T-helper 9 cell (primary cell): ENCODE data around the gene SCAP.
"Not testable (repeated sequence)": the region's sequence is repeated elsewhere in the genome, so short reads cannot be mapped to it uniquely, and the experiment has no call there.

Experiments used
- DNase-seq: peaks from one replicate; pipeline ENCODE4 v3.0.0-alpha.2; 2020

The SCAP gene

GRCh38 chr3:47392933-47393332 lies 82.8 kb downstream of the SCAP start:
- DNase-seq: no peak

DNA sequence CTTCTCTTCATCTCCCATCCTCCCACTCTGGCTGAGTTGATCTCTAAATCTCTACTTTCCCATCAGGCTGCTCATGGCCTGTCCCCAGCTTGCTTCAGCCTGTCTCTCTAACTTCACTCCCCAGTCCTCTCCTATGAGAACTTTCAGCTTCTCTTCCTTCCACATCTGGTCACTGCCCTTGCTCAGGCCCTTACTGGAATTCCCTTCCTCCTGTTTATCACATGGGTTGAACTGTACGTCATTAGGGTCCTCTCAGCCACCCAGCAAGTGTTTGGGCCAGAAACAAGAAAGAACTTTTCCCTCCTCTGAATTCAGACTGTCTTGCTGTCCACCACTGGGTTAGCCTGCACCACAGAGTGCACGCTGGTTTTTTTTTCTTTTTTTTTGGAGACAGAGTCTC lies 89.9 kb downstream of the SCAP start:
- DNase-seq: no peak

DNA sequence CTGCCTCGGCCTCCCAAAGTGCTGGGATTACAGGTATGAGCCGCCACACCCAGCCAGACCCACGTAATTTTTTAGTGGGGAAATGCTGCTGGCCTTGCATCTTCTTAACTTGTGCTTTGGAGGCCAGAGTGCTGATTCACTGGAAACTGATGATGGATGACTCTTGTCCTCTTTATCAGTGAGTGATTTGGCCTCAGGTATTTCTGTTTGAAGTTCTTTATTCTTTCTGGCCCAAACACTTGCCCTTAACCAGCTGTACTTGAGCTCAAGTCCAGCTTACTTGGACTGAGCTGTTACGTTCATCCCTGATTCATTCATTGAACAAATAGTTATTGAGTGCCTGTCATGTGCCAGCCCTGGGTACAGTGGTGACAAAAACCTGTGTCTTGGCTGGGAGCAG lies 90.7 kb downstream of the SCAP start:
- no peak for DNase-seq

GRCh38 chr3:47384425-47384824 lies 91.3 kb downstream of the SCAP start:
- DNase-seq: no peak

DNA sequence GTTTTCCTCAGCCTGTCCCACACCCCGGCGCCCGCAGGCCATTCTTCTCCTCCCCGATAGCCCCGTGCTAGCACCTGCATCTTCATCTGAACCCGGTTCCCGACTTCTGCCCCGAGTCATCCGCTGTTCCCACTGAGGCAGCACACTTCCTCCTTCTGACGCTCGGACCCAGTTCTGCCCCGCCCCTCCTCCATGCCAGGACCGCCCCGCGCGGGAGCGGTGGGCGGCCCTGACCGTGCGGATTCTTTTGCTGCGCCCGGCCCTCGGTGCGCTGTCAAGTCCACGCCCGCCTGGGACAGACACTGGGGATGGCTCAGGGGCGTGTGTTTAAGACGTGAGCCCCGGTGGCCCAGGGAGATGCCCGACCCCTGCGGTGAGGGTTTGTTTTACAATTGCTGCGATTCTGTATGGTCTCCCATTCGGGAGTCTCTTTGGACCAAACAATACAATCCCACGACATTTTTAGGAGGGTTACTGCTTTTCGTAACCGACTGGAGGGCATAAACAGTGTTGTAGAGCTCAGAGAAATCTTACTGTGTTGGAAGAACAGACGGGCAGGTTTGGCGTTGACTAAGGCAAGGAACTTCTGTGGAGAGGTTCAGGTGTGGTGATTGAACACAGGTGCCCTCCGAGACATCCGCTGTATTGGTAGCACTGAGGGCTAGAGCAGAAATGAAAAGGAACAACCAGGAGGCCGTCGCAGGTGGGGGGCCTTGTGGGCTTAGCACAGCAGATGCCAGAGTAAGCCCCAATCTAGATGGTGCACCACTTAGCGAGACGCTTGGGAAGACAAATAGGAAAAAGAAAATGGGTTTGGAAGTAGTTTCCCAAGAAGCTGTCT lies 94.2 kb downstream of the SCAP start:
- DNase-seq: peak; percentile 50

- peak; percentile 97 for DNase-seq
These were observed 95.0 kb downstream of the SCAP start, which contains the start of gene PTPN23 for GRCh38 chr3:47380601-47381316. Gene PTPN23, plus strand, starts transcription at chr3:47381021. Its CDS starts 76 bp downstream, at chr3:47381097.

GRCh38 chr3:47380026-47380600 lies 95.6 kb downstream of the SCAP start:
- no peak for DNase-seq

- DNase-seq: no peak
These were observed 96.3 kb downstream of the SCAP start for GRCh38 chr3:47379411-47379899.

DNA sequence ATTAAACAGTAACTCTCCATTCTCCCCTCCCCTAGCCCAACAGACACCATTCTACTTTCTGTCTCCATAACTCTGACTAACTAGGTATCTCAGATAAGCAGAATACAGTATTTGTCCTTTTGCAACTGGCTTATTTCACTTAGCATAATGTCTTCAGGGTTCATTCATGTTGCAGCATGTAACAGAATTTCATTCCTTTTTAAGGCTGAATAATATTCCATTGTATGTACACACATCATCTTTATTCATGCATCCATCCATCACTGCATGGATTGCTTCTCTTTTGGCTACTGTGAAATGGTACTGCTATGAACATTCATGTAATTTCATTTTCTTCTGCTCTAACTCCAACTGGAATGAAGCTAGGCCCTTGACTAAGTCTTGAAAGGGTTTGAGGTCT lies 96.9 kb downstream of the SCAP start:
- no peak for DNase-seq

- no peak for DNase-seq
These were observed 98.6 kb downstream of the SCAP start for GRCh38 chr3:47377186-47377585.

GRCh38 chr3:47376393-47376792 lies 99.3 kb downstream of the SCAP start:
- no peak for DNase-seq

GRCh38 chr3:47374587-47374986 lies 101.2 kb downstream of the SCAP start:
- DNase-seq: no peak

DNA sequence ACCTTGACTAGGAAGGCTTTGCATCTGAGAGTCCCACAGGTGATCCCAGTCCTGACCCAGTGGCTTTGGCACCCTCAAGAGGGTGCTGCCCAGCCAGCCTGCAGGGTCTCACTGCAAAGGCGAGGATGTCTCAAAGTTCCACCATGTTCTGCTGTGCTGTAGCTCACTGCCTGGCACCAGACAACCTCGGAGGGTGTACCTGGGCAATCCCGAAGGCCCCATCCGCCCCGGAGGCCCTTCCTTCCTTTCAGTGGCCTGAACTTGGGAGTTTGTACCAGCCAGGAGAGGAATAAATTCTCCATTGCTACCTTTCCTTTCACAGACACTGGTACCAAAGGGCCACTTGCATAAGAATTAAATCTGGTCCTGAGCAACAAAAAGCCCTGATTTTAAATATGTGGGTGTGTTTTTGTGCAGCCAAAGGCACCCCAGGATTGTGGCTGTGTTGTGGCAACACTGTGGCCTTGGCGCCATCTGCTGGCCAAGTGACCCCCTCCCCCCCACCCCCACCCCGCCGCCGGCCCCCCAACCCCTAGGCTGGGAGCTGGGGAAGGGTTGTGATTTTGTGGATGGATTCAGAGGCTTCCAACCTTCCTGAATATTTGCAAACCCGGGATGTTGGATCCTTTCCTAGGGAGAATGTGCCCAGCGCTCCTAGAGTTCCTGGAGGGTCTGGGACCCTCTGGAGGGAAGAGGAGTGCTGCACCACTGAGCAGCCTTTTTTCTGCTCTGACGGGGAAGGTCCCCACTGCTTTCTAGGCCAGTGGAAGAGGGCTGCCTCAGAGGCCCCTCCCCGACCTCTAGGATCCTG lies 104.6 kb downstream of the SCAP start:
- DNase-seq: peak; percentile 28

DNA sequence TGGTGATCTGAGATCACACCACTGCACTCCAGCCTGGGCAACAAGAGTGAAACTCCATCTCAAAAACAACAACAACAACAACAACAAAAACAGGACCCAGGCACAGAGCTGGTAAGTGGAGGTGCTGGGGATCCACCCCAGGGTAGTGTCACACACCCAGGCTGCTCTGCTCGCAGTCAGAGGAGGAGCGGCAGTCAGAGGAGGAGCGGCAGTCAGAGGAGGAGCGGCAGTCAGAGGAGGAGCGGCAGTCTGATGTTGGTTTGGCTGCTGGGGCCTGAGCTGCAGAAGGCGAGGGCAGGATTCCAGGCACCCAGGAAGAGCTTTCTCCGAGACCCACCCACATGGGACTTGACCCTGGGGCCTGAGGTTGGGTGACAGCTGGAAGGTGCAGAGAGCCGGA lies 105.7 kb downstream of the SCAP start:
- DNase-seq: not testable (repeated sequence)

DNA sequence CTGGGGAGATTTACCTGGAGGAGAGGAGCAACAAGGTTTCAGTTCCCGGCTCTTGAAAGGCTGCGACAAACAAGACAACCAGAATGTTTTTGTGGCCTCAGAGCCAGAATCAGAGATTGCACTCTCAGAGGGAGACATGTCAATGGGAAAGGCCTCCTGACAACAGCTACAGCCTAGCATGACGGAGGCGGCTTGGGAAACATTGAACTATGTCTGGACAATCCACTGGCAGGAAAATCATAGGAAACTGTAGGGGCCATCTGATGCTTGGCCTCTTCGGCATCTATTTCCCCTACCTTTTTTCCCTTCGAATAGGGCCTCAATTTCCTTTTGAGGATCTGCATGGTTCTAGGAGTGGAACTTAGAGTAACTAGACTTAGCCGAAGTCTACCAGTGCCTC lies 108.1 kb downstream of the SCAP start:
- no peak for DNase-seq

DNA sequence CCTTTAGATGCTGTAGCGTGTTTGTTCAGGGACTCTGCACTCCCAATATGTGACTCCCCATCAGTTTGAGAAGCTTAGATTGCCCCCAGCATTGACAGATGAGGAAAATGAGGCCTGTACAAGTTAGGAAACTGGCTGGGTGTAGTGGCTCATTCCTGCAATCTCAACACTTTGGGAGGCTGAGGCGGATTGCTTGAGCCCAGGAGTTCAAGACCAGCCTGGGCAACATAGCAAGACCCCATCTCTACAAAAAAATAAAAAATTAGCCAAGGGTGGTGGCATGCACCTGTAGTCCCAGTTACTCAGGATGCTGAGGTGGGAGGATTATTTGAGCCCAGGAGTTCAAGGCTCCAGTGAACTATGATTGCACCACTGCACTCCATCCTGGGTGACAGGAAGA lies 108.9 kb downstream of the SCAP start:
- DNase-seq: no peak

DNA sequence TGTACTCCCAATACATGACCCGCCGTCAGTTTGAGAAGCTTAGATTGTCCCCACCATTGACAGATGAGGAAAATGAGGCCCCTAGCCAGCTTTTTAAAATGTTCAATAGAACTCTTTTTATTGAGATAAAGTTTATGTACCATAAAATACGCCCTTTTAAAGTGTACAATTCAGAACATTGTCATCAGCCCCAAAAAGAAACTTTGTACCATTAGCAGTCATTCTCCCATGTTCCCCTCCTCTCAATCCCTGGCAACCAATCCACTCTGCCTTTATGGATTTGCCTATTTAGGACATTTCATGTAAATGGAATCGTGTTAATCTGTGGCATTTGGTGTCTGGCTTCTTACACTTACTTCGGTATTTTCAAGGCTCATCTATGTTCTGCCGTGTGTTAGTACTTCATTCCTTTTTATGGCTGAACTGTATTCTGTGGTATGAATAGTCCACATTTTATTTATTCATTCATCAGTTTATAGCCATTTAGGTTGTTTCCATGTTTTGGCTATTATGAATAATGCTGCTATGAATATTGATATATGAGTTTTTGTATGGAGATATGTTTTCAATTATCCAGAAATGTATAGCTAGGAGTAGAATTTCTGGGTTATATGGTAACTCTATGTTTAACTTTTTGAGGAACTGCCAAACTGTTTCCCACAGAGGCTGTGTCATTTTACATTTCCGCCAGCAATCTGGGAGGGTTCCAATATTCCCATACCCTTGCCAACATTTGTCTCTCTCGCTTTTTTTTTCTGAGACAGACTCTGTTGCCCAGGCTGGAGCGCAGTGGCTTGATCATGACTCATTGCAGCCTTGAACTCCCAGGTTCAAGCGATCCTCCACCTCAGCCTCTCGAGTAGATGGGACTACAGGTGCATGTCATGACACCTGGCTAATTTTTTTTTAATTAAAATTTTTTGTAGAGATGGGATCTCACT lies 110.3 kb downstream of the SCAP start:
- no peak for DNase-seq
